GM23248 (cell line): Measurements from ENCODE around the gene AGRP.

Source experiments
- EZH2 ChIP-seq: fragments of 200-600 bp; sonication (generic); IDR thresholded peaks from 2 replicates; pipeline ENCODE4 v1.6.1; 2018; ENCODE audit warnings: antibody characterized with exemption, mild to moderate bottlenecking; ENCODE audit not compliant: insufficient read depth, poor library complexity, severe bottlenecking
- EZH2phosphoT487 ChIP-seq: fragments of 200-600 bp; sonication (generic); IDR thresholded peaks from 2 replicates; pipeline ENCODE4 v1.6.1; 2018; ENCODE audit warnings: antibody characterized with exemption, moderate library complexity, mild to moderate bottlenecking, low read depth; ENCODE audit not compliant: insufficient read depth

- TF ChIP-seq EZH2 (no peak), EZH2phosphoT487 (no peak)
Observed at GRCh38 chr16:67438824-67439393, 44.4 kb downstream of the AGRP start.
